ENCODE data around the gene SAMHD1. TPM values are rescaled to one million over a fixed set of nuclear protein-coding genes. Genes with fewer than 3 reads are reported as not detected.

The SAMHD1 gene
- total and polyA plus RNA-seq, 2 of the 13 experiments (the other 11 are each of a cell fraction or from before 2014, with no cell fraction given): 16.9 to 43.5 TPM

DNA sequence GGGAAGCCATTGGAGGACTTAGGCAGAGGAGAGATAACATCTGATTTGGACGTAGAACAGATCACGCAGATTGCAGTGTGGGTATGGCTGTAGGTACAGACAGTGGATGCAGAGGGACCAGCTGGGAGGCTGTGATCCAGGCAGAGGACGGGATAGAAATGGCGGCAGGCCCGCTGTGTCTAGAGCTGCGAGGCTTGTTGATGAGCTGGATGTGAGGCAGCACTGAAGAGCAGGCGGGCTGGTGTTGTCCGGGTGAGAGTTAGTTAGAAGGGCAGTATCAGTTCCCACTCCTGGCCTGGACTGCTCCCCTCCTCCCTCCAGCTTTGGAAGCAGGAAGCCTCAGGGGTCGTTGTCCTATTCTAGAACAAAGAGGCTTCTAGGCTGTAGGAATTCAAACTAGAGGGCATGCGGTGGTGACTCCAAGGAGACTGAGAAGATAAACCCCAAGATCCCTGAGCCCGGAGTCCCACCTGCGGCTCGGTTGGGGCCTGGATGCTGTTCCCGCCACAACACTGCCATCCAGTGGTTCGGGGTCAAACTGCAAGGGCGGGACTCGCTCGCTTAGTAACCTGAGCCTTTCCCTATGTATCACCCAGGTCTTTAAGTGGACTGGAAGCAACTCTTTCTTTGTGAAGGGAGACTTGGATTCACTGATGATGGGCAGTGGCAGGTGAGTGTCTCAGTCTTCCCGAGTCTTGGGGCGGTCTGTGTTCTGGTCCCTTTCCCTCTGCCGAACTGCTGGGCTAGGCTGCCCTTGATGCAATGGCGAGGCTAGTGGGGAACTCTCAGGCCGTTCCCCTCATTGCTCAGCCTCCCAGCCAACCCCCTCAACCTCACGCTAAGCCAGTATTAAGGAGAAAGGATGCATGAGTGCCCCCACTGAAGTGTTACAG is 64.4 kb downstream of the SAMHD1 start (continued):
- TF ChIP-seq, protein P1, sequence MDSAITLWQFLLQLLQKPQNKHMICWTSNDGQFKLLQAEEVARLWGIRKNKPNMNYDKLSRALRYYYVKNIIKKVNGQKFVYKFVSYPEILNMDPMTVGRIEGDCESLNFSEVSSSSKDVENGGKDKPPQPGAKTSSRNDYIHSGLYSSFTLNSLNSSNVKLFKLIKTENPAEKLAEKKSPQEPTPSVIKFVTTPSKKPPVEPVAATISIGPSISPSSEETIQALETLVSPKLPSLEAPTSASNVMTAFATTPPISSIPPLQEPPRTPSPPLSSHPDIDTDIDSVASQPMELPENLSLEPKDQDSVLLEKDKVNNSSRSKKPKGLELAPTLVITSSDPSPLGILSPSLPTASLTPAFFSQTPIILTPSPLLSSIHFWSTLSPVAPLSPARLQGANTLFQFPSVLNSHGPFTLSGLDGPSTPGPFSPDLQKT (CRISPR knock-in tag; IDR thresholded peaks at IDR 0.05; ENCODE audit: borderline replicate concordance): no peak
- TF ChIP-seq SETDB1 (CRISPR knock-in tag; IDR thresholded peaks at IDR 0.05; ENCODE audit: borderline replicate concordance) (no peak), SALL1 (CRISPR knock-in tag; IDR thresholded peaks at IDR 0.05) (peak; percentile 49; the same call in 1 of the 2 replicates), PHF20 (CRISPR knock-in tag; IDR thresholded peaks at IDR 0.05) (no peak; the same call in 1 of the 2 replicates), PCBP2 (optimal IDR thresholded peaks at IDR 0.05; ENCODE audit: low read depth, low read length, poor library complexity, severe bottlenecking) (no peak), TGIF2 (CRISPR knock-in tag; IDR thresholded peaks at IDR 0.05) (peak; percentile 35), ZNF296 (CRISPR knock-in tag; conservative IDR thresholded peaks at IDR 0.05) (no peak), RBM39 (IDR thresholded peaks at IDR 0.05; ENCODE audit: low read depth, low read length, poor library complexity, severe bottlenecking) (peak; percentile 68), HNRNPH1 (optimal IDR thresholded peaks at IDR 0.05; ENCODE audit: low read depth, low read length) (no peak), SAP130 (CRISPR knock-in tag; IDR thresholded peaks at IDR 0.05; ENCODE audit: low read depth) (peak; percentile 64), PHF5A (CRISPR knock-in tag; IDR thresholded peaks at IDR 0.05; ENCODE audit: low read depth, unreplicated experiment) (no peak)
- TF ChIP-seq, protein P2, sequence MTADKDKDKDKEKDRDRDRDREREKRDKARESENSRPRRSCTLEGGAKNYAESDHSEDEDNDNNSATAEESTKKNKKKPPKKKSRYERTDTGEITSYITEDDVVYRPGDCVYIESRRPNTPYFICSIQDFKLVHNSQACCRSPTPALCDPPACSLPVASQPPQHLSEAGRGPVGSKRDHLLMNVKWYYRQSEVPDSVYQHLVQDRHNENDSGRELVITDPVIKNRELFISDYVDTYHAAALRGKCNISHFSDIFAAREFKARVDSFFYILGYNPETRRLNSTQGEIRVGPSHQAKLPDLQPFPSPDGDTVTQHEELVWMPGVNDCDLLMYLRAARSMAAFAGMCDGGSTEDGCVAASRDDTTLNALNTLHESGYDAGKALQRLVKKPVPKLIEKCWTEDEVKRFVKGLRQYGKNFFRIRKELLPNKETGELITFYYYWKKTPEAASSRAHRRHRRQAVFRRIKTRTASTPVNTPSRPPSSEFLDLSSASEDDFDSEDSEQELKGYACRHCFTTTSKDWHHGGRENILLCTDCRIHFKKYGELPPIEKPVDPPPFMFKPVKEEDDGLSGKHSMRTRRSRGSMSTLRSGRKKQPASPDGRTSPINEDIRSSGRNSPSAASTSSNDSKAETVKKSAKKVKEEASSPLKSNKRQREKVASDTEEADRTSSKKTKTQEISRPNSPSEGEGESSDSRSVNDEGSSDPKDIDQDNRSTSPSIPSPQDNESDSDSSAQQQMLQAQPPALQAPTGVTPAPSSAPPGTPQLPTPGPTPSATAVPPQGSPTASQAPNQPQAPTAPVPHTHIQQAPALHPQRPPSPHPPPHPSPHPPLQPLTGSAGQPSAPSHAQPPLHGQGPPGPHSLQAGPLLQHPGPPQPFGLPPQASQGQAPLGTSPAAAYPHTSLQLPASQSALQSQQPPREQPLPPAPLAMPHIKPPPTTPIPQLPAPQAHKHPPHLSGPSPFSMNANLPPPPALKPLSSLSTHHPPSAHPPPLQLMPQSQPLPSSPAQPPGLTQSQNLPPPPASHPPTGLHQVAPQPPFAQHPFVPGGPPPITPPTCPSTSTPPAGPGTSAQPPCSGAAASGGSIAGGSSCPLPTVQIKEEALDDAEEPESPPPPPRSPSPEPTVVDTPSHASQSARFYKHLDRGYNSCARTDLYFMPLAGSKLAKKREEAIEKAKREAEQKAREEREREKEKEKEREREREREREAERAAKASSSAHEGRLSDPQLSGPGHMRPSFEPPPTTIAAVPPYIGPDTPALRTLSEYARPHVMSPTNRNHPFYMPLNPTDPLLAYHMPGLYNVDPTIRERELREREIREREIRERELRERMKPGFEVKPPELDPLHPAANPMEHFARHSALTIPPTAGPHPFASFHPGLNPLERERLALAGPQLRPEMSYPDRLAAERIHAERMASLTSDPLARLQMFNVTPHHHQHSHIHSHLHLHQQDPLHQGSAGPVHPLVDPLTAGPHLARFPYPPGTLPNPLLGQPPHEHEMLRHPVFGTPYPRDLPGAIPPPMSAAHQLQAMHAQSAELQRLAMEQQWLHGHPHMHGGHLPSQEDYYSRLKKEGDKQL (CRISPR knock-in tag; IDR thresholded peaks at IDR 0.05; ENCODE audit: low read depth): no peak
- TF ChIP-seq, protein P3, sequence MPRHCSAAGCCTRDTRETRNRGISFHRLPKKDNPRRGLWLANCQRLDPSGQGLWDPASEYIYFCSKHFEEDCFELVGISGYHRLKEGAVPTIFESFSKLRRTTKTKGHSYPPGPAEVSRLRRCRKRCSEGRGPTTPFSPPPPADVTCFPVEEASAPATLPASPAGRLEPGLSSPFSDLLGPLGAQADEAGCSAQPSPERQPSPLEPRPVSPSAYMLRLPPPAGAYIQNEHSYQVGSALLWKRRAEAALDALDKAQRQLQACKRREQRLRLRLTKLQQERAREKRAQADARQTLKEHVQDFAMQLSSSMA (CRISPR knock-in tag; IDR thresholded peaks at IDR 0.05): peak; percentile 82; the same call in 1 of the 2 replicates
- TF ChIP-seq, protein P4, sequence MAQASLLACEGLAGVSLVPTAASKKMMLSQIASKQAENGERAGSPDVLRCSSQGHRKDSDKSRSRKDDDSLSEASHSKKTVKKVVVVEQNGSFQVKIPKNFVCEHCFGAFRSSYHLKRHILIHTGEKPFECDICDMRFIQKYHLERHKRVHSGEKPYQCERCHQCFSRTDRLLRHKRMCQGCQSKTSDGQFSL (CRISPR knock-in tag; IDR thresholded peaks at IDR 0.05): no peak
- TF ChIP-seq, protein P5, sequence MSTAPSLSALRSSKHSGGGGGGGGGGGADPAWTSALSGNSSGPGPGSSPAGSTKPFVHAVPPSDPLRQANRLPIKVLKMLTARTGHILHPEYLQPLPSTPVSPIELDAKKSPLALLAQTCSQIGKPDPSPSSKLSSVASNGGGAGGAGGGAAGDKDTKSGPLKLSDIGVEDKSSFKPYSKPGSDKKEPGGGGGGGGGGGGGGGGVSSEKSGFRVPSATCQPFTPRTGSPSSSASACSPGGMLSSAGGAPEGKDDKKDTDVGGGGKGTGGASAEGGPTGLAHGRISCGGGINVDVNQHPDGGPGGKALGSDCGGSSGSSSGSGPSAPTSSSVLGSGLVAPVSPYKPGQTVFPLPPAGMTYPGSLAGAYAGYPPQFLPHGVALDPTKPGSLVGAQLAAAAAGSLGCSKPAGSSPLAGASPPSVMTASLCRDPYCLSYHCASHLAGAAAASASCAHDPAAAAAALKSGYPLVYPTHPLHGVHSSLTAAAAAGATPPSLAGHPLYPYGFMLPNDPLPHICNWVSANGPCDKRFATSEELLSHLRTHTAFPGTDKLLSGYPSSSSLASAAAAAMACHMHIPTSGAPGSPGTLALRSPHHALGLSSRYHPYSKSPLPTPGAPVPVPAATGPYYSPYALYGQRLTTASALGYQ (CRISPR knock-in tag; IDR thresholded peaks at IDR 0.05): no peak
